GM19324 (cell line): ENCODE results near the gene OIT3.

Experiments
- ATAC-seq: cut with Tn5 transposase; IDR thresholded peaks from one replicate; pipeline ENCODE4 v1.9.1; 2021; ENCODE audit warnings: mild to moderate bottlenecking, moderate library complexity; ENCODE audit not compliant: unreplicated experiment, low FRiP score

Gene OIT3

DNA sequence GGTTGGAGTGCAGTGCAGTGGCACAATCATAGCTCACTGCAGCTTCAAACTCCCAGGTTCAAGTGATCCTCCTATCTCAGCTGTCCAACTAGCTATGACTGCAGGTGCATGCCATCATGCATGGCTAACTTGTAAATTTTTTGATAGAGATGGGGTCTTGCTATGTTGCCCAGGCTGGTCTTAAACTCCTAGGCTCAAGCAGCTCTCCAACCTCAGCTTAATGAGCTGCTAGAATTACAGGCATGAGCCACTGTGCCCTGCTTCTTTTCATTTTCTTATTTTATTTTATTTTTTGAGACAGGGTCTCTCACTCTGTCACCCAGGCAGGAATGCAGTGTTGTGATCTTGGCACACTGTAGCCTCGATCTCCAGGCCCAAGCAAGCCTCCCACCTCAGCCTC, 53.4 kb downstream of the OIT3 start:
- no peak for ATAC-seq

DNA sequence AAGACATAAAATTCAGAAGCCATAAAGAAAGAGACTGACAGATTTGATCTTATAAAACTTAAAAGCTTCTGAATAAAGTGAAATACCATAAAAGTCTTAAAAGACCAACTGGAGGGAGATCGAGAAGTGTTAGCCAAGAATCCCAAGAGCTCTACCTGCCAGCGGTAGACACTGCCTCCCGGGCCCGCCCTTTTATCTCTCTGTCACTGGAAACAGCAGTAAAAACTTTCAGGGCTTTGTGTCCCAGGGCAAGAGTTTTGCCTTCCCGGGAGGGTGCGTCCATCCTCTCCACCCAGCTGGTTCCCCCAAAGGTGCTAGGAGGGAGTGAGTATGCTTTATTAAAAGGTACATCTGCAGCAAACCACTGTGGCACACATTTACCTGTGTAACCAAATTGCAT, 55.2 kb downstream of the OIT3 start:
- no peak for ATAC-seq

DNA sequence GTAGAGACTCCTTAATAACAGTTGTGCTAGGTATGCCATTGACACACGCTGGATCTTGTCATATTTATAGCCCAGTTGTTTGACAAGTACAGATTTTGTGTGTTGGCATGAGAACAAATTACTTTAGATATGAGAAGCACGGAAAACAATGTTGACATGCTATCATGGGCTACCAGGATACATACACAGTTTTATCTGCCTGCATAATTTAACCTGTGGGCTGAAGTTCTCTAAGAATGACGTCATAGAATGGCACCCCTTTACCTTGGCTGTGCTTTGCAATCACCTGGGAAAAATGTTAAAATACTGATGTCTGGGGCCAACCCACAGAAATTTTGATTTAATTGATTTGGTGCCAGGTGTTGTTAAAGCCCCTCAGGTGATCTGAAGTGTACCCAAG, 58.2 kb downstream of the OIT3 start:
- no peak for ATAC-seq

GRCh38 chr10:72952189-72952588, 58.6 kb downstream of the OIT3 start:
- ATAC-seq: no peak

GRCh38 chr10:72952642-72953158, 59.2 kb downstream of the OIT3 start:
- no peak for ATAC-seq

DNA sequence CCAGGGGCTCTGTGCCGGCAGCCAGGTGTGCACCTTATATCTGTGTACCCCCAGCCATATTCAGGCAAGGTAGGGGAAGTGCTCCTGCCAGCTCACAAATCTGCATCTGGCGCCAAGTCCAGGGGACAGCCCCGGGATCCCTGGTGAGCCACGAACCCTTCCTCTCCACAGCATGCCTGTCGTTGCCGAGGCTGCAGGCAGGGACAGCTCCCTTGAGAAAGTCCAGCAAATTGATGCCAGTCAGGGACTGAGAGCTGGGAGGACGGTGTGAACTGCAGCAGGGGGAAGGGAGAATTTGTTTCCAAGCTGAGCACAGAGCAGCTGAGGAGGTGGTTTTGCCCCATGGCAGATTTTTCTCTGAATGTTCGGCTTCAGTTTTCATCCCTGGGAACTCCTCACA, 60.1 kb downstream of the OIT3 start:
- ATAC-seq: no peak

- ATAC-seq: no peak
These were observed 60.7 kb downstream of the OIT3 start for GRCh38 chr10:72954230-72954595.

DNA sequence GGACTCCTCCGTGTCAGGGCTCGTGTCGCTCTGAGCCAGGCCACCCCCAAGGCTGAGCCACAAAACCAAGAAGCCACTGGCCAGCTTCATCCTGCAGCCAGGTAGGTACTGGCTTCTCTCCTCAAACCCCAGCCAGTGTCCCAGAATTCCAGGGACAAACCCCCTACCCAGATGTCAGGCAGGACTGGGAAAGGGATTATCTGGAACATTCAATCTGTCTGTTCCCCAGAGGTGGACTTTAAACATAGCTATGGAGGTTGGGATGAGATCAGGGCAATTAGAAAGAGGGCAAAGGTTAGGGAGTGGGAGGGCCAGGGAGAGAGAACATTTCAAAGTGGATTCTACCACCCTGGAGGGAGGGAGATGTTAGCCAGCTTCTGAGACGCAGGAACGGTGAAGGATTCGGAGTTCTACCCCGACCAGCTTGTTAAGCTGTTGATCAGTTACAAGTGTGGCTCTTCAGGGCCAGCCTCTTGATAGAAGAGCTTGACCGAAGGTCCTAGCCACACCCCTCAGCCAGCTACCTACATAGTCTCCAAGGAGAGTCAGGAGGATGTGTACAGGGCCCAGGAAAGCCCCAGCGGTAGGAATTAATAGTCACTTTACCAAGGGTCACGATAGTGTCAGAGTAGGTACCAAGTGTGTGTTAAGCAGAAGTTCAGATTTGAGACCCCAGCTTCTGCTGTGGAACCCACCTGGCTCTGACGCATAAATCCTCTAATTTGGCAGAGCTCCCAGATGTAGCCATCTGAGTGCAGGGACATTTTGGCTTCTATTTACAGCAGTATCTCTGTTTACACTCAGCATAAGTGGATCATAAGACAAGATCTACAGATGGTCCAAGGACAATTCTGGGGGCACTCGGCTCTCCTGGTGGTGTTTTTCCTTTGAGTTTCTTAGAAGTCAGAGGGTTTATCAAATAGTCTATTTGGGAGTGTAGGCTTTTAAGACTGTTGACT, 61.3 kb downstream of the OIT3 start, which contains the start of gene PLA2G12B:
Gene PLA2G12B, minus strand, starts transcription at position 211 of the 959 bp plus-strand sequence. Its CDS starts 121 bp downstream, at position 90.
- ATAC-seq: no peak

GRCh38 chr10:72956001-72956400, 62.5 kb downstream of the OIT3 start:
- ATAC-seq: no peak

DNA sequence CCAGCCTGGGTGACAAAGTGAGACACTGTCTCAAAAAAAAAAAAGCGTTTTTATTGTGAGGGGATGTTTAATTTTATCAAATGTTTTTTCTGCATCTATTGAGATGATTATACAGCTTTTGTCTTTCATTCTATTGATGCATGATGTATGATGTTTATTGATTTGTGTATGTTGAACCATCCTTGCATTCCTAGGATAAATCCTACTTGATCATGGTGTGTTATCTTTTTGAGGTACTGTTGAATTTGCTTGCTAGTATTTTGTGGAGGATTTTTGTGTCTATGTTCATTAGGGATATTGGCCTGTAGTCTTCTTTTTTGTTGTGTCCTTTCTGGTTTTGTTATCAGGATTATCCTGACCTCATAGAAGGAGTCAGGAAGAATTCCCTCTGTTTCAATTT, 83.3 kb downstream of the OIT3 start:
- no peak for ATAC-seq

- ATAC-seq: no peak
These were observed 86.2 kb downstream of the OIT3 start for GRCh38 chr10:72979709-72980108.

- no peak for ATAC-seq
These were observed 86.8 kb downstream of the OIT3 start for GRCh38 chr10:72980348-72980747.

DNA sequence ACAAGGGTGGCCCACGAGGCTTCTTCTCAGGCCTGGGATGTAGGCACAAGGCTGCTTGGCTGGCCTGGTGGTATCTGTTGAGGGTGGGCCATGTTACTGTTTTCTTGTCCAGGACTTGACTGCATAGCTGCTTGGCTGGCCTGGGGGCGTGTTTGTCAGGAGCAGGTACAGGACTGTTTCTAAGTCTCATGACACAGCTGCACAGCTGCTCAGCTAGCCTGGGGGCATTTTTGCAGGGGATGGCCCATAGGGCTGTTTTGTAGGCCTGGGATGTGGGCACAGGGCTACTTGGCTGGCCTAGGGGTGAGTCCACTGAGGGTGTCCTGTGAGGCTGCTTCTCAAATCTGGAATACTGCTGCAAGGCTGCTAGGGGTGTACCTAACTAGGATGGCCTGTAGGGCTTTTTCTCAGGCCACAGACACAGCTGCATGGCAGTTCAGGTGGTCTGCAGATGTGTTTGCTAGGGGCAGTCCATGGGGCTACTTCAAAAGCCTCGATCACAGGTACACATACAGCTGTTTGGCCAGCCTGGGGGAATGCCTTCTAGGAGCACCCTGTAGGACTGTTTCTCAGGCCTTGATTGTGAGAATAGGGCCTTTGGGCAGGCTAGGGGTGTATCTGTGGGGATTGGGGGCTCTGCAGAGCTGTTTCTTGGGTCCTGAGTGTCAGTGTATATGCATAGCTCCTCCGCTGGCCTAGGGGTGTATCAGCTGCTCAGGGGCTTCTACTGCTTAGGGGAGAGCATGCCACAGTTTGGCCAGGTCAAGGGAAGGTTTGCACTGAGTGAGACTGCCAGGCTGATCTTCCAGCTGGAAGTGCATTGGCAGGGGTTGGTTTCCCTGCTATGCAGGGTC, 87.7 kb downstream of the OIT3 start:
- no peak for ATAC-seq

DNA sequence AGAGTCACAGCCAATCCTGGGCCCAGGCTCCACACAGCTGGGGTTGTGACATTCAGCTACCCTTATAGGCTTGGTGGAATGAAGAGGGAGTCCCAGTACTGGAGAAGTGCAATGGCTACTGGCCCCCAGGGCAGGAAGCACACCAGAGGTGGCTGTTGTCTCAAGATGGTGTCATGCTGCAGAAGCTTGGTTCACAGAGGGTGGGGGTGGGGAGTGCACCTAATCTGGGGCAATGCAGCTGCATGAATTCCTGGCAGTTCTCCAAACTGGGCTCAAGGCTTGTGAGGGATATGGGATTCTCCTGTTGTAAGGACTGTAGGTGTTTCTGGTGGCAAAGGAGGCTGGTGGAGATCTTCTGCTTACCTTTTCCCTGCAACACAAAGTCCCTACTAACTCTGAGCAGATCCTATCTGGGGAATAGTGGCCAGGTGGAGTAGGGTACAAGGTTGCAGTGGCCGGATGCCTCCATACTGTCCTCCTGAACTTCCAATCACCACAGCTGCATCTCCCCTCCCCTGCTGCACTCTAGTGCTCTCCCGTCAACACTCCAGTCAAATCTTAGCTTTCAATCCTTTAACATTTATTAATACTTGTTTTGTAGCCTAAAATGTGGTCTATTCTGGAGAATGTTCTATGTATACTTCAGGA, 88.5 kb downstream of the OIT3 start:
- ATAC-seq: no peak
